ENCODE measurements around the gene PTPN21.

The PTPN21 gene

DNA sequence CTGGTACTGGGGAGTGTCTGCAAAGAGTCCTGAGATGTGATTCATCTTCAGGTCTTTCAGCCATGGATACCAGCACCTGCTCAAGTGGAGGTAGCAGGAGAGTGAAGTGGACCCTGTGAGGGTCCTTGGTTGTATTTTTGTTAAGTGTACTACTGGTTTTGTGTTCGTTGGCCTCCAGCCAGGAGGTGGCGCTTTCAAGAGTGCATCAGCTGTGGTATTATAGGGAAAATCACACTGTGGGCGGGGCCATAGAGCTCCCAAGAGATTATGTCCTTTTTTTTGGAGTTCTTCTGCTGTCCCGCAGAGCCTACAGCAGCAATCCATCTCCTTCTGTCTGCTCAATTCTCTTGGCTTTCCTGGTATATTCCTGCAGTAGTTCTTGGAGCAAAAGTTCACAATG, 102.6 kb downstream of the PTPN21 start:
- no peak for DNase-seq

GRCh38 chr14:88439088-88439487, 115.7 kb downstream of the PTPN21 start:
- no peak for DNase-seq

DNA sequence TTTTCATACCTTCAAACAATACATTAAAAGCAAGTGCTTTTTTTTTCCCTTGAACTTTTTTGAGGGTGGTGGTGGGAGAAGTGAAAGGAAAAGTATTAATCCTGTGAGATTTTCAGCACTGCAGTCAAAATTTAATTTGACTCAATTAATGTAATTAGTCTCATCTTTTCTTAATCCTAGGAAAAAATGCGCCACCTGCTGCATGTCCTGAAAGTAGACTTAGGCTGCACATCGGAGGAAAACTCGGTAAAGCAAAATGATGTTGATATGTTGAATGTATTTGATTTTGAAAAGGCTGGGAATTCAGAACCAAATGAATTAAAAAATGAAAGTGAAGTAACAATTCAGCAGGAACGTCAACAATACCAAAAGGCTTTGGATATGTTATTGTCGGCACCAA, 117.1 kb downstream of the PTPN21 start:
- no peak for DNase-seq

GRCh38 chr14:88430976-88431375, 123.8 kb downstream of the PTPN21 start:
- DNase-seq, result no peak

- no peak for DNase-seq
These were observed 128.5 kb downstream of the PTPN21 start for GRCh38 chr14:88426271-88426670.

DNA sequence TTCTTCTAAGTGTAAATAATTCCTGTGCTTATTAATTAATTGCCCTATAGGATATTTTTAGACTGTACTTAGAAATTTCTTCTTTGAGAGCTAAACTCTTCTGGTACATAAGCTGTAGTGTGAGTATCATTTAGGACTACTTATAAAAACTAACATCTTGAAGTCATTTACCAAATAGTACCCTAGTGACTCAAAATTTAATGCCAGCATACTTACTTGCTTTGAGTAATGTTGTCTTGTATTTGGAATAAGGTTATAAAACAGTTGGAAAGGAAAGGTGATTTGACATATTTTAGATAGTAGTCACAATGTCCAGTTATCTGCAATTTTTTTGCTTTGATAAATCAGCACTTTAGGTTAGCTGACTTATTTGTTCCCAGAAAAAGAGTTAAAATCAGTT, 130.2 kb downstream of the PTPN21 start:
- no peak for DNase-seq

DNA sequence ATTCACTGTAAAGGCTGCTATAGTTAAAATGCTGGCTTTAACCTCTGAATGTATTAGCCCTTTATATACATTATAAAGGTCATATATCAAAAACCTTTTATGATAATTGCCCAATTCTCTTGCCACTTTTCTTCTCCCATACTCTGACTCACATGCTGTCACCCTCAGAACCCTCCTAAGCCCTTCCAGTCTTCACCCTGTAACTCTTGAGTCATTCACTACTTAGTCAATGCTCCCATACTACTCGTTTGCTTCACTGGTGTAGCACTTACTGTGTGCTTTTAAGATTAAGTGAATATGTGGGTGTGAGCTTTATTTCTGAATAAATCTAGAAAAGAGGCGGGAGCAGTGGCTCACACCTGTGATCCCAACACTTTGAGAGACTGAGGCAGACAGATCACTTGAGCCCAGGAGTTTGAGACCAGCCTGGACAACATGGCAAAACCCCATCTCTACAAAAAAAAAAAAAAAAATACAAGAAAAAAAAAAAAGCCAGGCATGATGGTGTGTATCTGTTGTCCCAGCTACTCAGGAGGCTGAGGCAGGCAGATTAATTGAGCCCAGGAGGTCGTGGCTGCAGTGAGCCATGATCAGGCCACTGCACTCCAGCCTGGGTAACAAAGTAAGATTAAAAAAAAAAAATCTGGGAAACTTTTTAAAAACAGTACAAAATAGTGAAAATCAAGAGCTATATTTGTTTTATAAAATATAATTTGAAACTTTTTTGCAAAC, 131.7 kb downstream of the PTPN21 start:
- DNase-seq, result no peak

DNA sequence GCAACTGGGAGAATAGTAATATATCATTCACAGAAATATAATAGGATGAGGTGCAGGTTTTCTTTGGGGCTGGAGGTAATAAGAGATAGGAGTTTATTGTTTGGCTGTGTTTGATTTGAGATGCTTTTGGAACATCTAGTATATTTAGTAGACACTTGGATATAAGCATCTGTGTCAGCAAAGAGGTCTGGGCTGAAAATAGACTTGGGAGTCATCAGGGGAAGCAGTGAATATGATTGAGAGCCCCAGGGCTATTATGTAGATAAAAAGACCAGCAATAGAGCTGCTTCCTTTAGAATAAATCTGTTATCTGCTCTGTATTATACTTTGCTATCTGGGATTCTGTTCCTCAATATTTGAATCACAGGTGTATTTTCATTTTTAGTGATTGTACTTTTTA, 132.8 kb downstream of the PTPN21 start:
- DNase-seq, result no peak

- DNase-seq, result no peak
These were observed 133.5 kb downstream of the PTPN21 start for GRCh38 chr14:88421286-88421685.

DNA sequence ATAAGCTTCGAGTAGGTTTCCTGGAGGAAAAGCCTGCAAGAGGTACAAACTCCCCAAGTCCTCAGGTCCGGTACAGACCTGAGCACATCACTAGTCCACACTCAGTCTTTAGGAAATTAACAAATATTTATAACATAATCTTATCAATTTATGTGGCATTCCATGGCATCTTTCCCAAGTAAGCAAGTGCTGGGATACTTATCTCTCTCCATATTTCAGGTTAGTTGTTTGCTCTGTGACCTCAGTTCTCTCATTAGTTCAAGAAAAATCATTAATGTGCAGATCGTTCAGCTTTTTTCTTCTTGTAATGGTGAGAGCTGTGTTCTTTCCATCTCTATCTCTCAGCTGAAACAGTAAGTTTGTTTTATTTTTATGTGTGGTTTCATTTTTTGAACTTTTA, 134.6 kb downstream of the PTPN21 start:
- no peak for DNase-seq

DNA sequence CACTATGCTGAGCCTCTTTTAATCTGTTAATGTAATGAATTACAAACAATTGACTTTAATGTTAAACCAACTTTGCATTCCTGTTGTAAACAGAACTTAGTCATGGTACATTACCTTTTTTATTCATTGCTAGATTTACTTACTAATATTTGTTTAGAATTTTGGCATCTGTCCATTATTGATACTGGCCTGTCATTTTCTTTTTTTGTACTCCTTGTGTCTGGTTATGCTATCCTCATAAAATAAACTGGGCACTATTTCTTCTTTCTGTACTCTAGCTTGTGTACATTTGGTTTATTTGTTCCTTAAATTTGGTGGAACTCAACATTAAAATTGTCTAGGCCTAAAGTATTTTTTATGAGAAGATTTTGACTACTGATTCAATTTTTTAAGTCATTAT, 137.2 kb downstream of the PTPN21 start:
- DNase-seq, result no peak

Data from activated T-cell treated with anti-CD3 and anti-CD28 coated beads, Interleukin-2, amount 50 U/mL, for 1 hour (primary cell).